OCI-M1 (cell line): ENCODE data around the gene CHAF1A.

Experiments used
- DNase-seq: peaks from one replicate; lab custom pipeline; 2025; lab: John Stamatoyannopoulos, UW

Gene CHAF1A, protein sequence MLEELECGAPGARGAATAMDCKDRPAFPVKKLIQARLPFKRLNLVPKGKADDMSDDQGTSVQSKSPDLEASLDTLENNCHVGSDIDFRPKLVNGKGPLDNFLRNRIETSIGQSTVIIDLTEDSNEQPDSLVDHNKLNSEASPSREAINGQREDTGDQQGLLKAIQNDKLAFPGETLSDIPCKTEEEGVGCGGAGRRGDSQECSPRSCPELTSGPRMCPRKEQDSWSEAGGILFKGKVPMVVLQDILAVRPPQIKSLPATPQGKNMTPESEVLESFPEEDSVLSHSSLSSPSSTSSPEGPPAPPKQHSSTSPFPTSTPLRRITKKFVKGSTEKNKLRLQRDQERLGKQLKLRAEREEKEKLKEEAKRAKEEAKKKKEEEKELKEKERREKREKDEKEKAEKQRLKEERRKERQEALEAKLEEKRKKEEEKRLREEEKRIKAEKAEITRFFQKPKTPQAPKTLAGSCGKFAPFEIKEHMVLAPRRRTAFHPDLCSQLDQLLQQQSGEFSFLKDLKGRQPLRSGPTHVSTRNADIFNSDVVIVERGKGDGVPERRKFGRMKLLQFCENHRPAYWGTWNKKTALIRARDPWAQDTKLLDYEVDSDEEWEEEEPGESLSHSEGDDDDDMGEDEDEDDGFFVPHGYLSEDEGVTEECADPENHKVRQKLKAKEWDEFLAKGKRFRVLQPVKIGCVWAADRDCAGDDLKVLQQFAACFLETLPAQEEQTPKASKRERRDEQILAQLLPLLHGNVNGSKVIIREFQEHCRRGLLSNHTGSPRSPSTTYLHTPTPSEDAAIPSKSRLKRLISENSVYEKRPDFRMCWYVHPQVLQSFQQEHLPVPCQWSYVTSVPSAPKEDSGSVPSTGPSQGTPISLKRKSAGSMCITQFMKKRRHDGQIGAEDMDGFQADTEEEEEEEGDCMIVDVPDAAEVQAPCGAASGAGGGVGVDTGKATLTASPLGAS

GRCh38 chr19:4402171-4403004 is at the start of gene CHAF1A:
Gene CHAF1A (plus strand): TSS chr19:4402640. CDS start chr19:4402763, 123 bp downstream.
- DNase-seq, result peak; percentile 98

DNA sequence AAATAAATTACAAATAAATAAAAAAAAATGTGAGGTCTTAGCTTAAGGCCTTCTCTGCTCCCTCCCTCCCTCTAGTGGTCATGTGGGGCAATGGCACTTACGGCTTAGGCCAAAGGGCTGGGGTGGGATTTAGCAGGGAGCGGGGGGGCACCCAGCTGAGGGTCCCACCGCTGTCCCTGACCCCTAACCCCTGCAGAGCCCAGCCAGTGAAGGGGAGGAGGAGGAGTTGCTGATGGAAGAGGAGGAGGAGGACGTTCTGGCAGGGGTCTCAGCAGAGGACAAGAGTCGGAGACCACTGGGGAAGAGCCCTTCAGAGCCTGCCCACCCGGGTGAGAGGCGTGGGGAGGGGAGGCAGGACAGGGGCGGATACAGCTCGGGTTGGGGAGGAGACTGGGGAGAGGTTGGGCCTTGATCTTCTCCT is 49.7 kb upstream of the CHAF1A start:
- DNase-seq, result peak; percentile 53

DNA sequence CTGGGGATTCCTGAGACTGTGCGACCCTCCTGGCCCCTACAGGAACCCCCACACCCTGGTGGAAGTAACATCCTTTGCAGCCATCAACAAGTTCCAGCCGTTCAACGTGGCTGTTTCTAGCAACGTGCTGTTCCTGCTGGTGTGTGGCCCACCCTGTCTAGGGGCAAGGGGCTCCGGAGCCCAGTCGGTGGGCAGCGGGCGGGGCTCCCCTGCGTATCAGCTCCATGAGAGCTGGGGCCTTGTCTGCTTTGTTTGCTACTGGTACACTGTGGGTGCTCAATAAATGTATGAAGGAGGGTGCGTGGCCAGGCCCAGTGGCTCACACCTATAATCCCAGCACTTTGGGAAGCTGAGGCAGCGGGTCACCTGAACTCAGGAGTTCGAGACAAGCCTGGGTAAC is 48.2 kb upstream of the CHAF1A start:
- no peak for DNase-seq

GRCh38 chr19:4354897-4355296 is 47.5 kb upstream of the CHAF1A start:
- DNase-seq, result no peak

- no peak for DNase-seq
These were observed 45.2 kb upstream of the CHAF1A start for GRCh38 chr19:4357095-4357797.

DNA sequence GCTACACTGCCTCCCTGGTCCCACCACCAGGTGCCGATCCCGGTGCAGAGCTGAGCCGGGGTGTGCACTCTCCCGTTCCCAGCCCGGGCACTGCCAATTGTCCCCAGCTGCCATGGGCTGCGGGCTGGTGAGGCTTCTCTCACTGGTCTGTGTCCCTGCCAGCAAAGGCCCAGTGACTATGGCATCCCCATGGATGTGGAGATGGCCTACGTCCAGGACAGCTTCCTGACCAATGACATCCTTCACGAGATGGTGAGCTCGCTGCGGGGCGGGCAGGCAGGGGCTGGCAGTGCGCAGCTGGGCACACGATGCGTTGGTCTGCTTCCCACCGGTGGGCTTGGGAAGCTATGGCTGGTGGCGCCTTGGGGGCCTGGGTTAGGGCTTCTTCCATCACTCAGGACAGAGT is 44.5 kb upstream of the CHAF1A start:
- DNase-seq, result no peak

- DNase-seq, result no peak
These were observed 43.5 kb upstream of the CHAF1A start for GRCh38 chr19:4358709-4359626.

DNA sequence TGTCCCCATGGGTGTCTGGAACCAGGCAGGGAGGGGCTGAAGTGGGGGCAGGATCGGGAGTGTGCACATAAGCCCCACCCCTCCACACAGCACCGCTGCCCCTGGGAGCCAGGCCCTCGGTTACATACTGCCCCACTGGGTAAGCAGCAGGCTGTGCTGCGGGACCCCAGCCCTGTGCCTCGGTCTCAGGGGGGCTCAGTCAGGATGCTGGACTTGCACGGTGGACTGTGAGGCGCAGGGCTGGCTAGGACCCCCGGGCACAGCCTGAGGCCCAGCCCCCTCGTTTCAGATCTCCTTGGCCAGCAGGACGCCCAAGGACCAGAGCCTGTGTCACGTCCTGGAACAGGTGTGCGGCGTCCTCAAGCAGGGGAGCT is 42.8 kb upstream of the CHAF1A start:
- no peak for DNase-seq

DNA sequence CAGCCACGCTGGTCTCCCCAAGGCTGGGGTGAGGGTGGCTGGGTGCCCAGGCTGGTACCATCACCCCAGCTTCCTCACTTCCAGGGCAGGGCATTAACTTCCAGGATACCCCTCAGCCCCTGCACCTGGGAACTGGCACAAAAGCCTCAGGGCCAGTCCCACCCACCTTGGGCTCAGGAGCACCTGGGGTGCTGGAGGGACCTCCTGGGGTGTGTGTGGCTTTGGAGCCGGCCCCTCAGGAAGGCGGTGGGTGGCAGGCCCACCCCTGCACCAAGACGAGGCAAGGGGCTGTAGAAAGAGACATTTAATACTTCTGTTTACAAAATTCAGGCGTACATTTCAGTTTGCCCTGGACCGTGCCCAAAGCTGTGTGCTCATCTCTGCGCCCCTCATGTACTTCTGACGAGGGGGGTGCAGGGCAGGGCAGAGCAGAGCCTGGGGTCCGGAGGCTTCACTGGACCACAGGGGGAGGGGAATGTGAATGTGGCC is 42.3 kb upstream of the CHAF1A start:
- DNase-seq, result no peak

- no peak for DNase-seq
These were observed 41.7 kb upstream of the CHAF1A start for GRCh38 chr19:4360641-4361151.

- no peak for DNase-seq
These were observed 41.0 kb upstream of the CHAF1A start for GRCh38 chr19:4361152-4362046.

- DNase-seq, result no peak
These were observed 40.2 kb upstream of the CHAF1A start for GRCh38 chr19:4362101-4362828.

DNA sequence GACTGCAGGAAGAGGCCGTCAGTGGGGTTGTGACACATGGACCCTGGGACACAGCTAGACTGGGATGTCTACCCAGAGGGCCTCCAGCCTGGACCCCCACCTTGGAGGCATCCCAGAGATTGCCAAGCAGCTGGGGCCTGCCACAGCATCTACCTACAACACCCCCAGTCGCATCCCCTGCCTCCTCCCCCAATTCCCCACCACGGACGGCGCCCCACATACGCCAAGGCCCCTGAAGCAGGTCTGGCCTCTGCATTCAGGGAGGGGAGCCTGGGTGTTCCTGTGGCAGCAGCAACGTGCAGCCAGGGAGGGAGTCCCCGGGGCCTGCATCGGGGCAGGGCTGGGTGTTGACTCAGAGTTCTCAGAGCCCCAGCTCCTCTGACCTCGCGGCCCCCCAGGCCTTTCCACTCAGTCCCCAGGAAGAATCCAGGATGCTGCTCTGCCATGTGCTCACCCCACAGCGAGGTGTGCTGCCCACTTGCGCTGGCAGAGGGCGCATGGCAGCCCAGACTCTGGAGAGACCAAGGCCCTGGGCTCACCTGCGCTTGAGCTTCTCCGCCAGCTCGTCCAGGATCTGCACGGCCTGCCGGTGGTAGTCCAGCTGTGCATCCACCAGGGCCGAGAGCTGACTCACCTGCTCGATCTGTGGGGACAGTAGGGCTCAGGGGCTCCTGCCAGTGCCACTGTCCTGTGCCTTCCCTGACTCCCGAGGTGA is 39.5 kb upstream of the CHAF1A start:
- no peak for DNase-seq

GRCh38 chr19:4363571-4364304 is 38.7 kb upstream of the CHAF1A start:
- DNase-seq, result no peak

DNA sequence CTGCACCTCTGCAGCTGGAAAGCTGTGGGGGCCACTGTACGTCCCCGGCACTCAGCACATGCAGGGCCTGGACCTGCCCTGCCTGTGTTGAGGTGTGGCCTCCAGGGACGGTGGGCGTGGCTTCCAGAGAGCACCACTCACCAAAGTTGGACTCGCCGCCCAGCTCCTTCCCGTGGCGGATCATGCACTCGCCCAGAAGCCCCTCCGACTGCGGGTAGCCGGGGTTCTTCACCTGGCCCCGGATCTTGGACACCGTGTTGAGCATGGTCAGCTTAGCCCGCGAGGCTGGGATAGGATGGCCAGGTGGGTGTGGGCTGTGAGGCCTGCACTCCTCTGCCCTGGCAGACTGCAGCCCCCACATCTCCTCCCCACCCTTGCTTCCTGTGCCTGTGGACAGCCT is 37.1 kb upstream of the CHAF1A start:
- DNase-seq, result no peak

DNA sequence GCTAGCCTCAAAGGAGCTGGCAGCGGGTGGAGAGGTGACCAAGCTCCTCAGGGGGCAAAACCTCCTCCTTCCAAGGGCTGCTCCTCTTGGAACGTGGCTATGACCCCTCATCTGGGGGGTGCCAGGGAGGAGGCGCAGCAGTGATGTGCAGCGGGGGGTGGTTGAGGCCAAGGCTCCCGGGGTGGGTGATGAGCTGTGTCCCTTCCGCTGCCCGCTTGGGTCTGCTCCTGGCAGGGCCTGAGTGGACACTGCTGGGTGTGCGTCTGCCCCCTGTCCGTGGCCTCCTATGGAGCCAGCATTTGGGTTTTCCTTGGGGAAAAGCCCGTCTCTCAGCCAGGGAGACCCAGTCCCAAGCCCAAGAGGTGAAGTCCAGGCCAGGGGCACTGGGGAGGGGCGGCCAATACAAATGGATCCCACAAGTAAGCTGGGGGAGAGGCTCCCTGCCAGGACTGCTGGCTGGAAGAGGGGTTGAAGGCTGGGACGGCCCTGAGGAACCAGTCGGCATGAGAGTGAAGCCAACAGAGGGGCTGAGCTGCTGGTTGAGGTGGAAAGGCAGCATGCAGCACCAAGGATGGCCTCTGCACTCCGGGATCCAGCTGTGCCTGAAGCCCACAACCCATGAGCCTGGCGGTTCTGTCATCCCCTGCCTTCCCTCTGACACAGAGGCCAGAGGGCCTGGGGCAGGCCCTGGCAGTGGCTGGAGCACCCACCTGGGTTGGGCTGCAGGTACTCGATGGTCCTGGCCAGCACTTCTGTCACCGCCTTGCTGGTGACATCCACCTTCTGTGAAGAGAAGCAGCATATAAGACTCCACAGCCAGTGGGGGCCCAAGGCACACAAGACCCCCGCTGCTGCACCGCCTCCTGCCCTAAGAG is 36.4 kb upstream of the CHAF1A start:
- DNase-seq, result no peak
